Stimulated activated CD4-positive, alpha-beta T cell treated with anti-CD3 and anti-CD28 coated beads, Interleukin-12 subunit alpha, Interleukin-12 subunit beta, amount 100 ng/mL, for 24 hours (primary cell): Measurements from ENCODE around the gene PAIP1.
"Not testable (repeated sequence)": the region's sequence is repeated elsewhere in the genome, so short reads cannot be mapped to it uniquely, and the experiment has no call there.

ENCODE experiments used
- DNase-seq, 2 experiments: peaks; one replicate each; pipeline ENCODE4 v3.0.0-alpha.2; 2020; ENCODE audit warnings: low read depth in 2 of 2

Gene PAIP1

DNA sequence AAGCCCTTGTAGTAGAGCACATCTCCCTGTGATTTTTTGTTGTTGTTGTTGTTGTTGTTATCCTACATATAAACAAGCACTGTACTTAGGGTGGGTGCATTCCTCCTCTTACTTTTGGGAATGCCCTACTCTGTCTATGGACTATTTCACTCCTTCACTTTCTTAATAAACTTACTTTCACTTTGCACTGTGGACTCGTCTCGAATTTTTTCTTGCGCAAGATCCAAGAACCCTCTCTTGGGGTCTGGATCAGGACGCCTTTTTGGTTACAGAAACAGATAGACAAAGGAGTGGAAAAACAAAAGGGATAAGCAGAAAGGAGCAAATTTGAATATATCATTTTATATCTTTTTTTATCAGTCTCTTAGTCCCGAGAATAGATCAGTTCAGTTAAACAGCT lies 14.4 kb upstream of the PAIP1 start:
- no peak for DNase-seq

DNA sequence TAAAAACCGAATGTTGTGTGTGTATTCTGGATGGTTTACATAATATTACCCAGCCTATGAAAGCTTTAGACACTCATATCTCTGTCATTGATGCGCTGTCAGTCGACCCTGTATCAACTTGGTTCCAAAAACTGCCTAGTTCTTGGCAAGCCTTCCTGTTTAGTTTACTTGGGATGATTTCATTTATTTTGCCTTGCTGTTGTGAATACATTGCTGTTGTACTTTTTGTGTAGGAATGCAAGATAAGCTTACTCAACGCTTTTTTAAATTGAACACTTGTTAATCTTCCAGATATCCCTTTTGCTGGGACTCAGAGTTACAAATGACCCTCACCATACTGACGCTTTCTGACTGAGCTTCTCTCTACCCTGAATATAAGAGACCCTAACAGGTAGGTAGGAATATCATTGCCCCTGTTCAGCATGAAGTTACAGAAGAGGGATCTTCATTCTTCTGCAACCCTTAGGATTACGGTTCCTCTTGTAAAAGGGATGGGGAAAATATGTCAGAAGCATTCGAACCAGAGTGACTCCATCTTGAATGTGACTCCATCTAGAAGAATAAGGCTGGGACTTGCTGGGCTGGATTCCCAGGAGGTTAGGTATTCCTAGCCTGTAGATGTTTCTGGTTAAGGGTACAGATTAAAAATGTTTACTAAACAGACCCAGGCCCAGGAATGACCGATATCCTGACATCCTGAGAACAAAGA lies 13.7 kb upstream of the PAIP1 start:
- DNase-seq: no peak

- DNase-seq: no peak
Measured at GRCh38 chr5:43569236-43569746, 12.4 kb upstream of the PAIP1 start.

GRCh38 chr5:43567967-43568366 lies 11.1 kb upstream of the PAIP1 start:
- no peak for DNase-seq

GRCh38 chr5:43565043-43565442 lies 8.2 kb upstream of the PAIP1 start:
- no peak for DNase-seq

- no peak for DNase-seq
Measured at GRCh38 chr5:43564289-43564850, 7.5 kb upstream of the PAIP1 start.

DNA sequence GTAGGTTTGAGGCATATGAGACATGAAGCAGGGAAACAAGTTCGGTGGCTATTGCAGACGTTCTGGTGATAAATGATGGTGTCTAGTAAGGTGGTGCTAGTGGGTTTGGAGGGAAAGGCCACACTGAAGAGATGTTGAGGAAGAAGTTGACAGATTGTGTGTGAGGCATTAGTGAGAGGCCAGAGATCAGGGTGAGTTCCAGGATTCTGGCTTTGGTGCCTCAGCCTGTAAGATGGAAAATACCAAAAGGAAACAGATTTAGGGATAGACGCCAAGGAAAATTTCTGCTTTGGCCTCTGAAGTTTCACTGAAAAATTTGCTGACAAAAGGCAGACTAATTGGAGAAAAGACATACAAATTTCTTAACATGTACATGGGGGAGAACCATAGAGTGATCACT lies 6.4 kb upstream of the PAIP1 start:
- DNase-seq: no peak

GRCh38 chr5:43561356-43561755 lies 4.5 kb upstream of the PAIP1 start:
- DNase-seq: no peak

DNA sequence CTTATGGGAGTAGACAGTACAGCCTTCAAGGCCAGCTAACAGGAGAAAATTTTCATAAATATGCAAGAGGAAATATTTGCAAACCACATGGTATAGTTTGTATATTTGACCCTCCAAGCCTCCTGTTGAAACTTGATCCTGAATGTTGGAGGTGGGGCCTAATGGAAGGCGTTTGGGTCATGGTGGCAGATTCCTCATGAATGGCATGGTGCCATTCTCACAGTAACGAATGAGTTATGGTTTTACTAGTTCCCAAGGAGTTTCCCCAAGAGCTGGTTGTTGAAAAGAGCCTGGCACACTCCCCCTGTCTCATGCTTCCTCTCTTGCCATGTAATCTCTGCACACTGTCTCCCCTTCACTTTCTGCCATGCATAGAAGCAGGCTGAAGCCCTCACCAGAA lies 3.3 kb upstream of the PAIP1 start:
- DNase-seq: no peak

- not testable (repeated sequence) for DNase-seq
Measured at GRCh38 chr5:43556607-43556856, 345 bp downstream of the PAIP1 start.

- peak; percentile 19 to 38 for DNase-seq
Measured at GRCh38 chr5:43555895-43556606, 826 bp downstream of the PAIP1 start.

DNA sequence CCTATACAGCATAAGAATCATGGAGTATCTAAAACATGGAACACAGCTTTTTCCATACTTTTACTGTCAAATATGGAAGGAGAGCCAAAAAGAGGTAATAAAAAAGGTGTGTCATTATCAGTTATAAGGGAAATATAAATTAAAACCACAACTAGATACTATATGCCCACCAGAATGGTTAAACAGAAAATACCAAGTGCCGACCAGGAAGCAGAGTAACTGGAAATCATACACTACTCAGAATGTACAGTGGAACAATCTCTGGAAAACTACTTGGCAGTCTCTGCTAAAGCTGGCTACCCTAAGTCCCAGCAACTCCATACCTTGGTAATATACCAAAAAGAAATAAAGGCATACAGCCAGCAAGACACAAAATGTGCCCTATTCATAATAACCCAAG lies 2.4 kb downstream of the PAIP1 start:
- no peak for DNase-seq

GRCh38 chr5:43553381-43553780 lies 3.5 kb downstream of the PAIP1 start:
- DNase-seq: no peak

- DNase-seq: no peak
Measured at GRCh38 chr5:43551731-43552130, 5.1 kb downstream of the PAIP1 start.

DNA sequence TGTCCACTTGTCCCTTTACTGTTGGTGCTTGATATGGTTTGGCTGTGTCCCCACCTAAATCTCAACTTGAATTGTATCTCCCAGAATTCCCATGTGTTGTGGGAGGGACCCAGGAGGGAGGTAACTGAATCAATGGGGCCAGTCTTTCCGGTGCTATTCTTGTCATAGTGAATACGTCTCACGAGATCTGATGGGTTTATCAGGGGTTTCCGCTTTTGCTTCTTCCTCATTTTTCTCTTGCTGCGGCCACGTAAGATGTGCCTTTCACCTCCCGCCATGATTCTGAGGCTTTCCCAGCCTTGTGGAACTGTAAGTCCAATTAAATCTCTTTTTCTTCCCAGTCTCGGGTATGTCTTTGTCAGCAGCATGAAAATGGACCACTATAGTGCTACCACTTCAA lies 7.6 kb downstream of the PAIP1 start:
- DNase-seq: not testable (repeated sequence)

- no peak for DNase-seq
Measured at GRCh38 chr5:43548358-43548757, 8.5 kb downstream of the PAIP1 start.

GRCh38 chr5:43547532-43547931 lies 9.3 kb downstream of the PAIP1 start:
- no peak for DNase-seq

GRCh38 chr5:43543434-43543833 lies 13.4 kb downstream of the PAIP1 start:
- no peak for DNase-seq

GRCh38 chr5:43540746-43541145 lies 16.1 kb downstream of the PAIP1 start:
- DNase-seq: no peak

DNA sequence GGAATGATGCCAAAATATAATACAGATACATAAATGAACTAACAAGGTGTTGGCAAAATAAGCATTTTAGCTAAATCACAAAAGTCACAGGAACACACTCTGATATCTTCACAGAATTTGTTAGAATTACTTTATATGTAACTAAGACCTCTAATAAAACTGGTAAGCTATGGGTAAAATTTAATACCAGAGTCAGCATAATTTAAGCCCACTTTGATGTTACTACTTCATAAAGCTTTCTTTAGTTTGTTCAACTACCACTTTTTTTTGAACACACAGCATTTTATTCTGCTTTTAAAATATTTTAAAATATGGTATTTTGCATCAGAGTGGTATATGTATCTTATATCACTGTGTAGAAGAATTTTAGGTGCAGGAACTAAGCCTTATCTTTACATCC lies 19.9 kb downstream of the PAIP1 start:
- DNase-seq: no peak

DNA sequence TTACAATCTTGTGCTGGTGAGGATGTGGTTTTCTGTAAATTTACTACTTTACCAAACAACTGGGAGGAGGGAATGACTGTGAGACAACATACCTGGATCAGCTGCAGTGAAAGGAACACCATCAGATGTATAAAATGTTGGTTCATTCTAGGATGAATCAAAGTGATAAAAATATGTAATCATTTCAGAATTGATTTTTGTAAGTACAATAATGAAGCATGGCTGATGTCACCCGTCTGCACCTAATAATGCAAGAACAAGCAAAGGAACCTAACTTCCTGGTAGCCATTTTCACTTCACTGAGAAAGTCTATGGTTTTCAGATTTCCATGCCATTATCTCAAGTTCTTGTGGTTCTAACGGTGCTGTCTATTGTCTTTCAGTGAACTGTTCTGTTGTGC lies 23.2 kb downstream of the PAIP1 start:
- DNase-seq: no peak

DNA sequence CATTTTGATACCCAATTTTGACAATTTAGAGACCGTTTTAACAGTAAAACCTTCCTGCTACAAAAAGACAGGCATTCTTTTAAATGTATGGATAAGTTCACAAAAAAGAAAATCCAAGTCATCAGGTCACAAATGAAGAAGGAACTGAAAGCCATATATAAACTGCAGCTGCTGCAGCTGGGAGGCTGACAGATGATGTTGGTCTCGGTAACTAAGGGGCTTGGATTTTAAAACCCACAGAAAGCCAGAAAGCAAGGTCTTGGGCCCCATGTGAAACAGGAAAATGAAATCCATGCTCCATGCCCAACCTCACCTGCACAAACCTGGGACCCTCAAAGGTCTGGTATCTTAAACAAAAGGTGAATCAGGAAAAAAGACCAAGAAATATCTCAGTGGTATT lies 26.2 kb downstream of the PAIP1 start:
- no peak for DNase-seq

DNA sequence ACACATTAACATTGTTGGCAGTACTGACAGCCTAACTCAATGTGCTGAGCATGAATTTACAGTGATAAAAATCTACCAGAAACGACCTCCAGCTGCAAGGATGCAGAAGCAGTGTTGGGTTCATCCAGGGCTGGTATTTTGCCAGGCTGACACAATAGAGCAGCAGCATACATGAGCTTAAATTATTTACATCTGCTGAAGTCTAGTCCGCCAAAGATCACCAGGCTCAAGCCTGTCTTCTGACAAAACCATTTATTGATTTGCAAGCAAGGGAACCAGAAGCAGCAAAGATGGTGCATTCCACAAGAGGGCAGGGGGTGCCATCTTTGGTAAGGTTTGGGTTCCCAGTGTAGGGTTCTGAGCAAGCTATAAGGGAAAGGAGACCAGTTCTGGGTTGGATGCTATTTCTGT lies 33.2 kb downstream of the PAIP1 start:
- DNase-seq: no peak
